SK-N-SH (cell line): ENCODE measurements around the gene PSENEN.

ENCODE experiments used
- CHD2 ChIP-seq: fragments of 150-350 bp; IDR thresholded peaks from 2 replicates; pipeline ENCODE4 v1.6.1; 2018; ENCODE audit warnings: low read length; ENCODE audit not compliant: partially characterized antibody
- EP300 ChIP-seq, 2 experiments: IDR thresholded peaks; 2 replicates each; pipeline versions ENCODE4 v1.4.0 to v1.6.1; 2012; ENCODE audit warnings: borderline replicate concordance in 1 of 2, low read depth in 1 of 2, low read length in 1 of 2
- EZH2phosphoT487 ChIP-seq: fragments of 200-600 bp; sonication (generic); IDR thresholded peaks from 2 replicates; pipeline ENCODE4 v1.6.1; 2017; ENCODE audit warnings: low read depth, mixed run types, mild to moderate bottlenecking, antibody characterized with exemption, moderate library complexity, borderline replicate concordance
- MEF2A ChIP-seq: IDR thresholded peaks from 2 replicates; pipeline ENCODE4 v1.4.0; 2012; ENCODE audit warnings: low read depth, borderline replicate concordance
- POLR2AphosphoS5 ChIP-seq: IDR thresholded peaks from 2 replicates; pipeline ENCODE4 v1.6.1; 2012; ENCODE audit warnings: low read depth, low read length
- RAD21 ChIP-seq: IDR thresholded peaks from 2 replicates; pipeline ENCODE4 v1.6.1; 2012; ENCODE audit warnings: mild to moderate bottlenecking, low read length
- RFX5 ChIP-seq: IDR thresholded peaks from 2 replicates; pipeline ENCODE4 v1.6.1; 2012; ENCODE audit warnings: mild to moderate bottlenecking, improper control_type of control experiment, low read length
- TAF1 ChIP-seq: IDR thresholded peaks from 2 replicates; pipeline ENCODE4 v1.6.1; 2012; ENCODE audit warnings: low read depth, mild to moderate bottlenecking, low read length, moderate library complexity, borderline replicate concordance
- TF ChIP-seq, protein P1 (sequence below): fragments of 200-600 bp; sonication (generic); IDR thresholded peaks from 2 replicates; pipeline ENCODE4 v1.6.1; 2017; ENCODE audit warnings: antibody characterized with exemption, mild to moderate bottlenecking, moderate library complexity
- TF ChIP-seq, protein P2 (sequence below): IDR thresholded peaks from 2 replicates; pipeline ENCODE4 v1.6.1; 2012; ENCODE audit warnings: mild to moderate bottlenecking, low read depth, low read length, moderate library complexity

DNA sequence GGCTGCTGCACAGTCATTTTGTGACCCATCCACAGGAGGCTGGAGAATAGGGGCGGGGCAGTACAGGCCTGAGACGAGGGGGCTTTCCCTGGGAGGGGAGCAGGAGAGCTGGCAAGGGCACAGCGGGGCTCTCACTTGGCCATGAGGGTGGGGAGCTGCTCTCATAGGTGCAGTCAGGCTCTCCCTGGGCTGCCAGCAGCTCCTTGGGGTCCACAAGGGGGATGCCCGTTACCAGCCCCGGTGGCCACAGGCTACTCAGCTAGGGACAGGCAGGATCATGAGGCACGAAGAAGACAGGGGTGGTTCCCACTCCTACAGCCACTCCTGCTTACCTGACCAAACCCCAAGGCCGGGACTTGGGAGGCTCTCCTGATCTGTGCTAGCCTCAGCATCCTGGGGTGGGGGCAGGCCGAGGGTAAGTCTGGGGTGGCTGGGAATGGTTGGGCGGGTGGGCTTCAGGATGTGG is 46.4 kb downstream of the PSENEN start:
- TF ChIP-seq MEF2A (no peak), EP300 (IDR thresholded peaks at IDR 0.05; ENCODE audit: borderline replicate concordance in 1 of 2, low read depth in 1 of 2, low read length in 1 of 2) (no peak), RAD21 (no peak), CHD2 (no peak), TAF1 (no peak), POLR2AphosphoS5 (no peak), RFX5 (no peak), EZH2phosphoT487 (no peak)
- TF ChIP-seq, protein P1, sequence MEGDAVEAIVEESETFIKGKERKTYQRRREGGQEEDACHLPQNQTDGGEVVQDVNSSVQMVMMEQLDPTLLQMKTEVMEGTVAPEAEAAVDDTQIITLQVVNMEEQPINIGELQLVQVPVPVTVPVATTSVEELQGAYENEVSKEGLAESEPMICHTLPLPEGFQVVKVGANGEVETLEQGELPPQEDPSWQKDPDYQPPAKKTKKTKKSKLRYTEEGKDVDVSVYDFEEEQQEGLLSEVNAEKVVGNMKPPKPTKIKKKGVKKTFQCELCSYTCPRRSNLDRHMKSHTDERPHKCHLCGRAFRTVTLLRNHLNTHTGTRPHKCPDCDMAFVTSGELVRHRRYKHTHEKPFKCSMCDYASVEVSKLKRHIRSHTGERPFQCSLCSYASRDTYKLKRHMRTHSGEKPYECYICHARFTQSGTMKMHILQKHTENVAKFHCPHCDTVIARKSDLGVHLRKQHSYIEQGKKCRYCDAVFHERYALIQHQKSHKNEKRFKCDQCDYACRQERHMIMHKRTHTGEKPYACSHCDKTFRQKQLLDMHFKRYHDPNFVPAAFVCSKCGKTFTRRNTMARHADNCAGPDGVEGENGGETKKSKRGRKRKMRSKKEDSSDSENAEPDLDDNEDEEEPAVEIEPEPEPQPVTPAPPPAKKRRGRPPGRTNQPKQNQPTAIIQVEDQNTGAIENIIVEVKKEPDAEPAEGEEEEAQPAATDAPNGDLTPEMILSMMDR: no peak
- TF ChIP-seq, protein P2, sequence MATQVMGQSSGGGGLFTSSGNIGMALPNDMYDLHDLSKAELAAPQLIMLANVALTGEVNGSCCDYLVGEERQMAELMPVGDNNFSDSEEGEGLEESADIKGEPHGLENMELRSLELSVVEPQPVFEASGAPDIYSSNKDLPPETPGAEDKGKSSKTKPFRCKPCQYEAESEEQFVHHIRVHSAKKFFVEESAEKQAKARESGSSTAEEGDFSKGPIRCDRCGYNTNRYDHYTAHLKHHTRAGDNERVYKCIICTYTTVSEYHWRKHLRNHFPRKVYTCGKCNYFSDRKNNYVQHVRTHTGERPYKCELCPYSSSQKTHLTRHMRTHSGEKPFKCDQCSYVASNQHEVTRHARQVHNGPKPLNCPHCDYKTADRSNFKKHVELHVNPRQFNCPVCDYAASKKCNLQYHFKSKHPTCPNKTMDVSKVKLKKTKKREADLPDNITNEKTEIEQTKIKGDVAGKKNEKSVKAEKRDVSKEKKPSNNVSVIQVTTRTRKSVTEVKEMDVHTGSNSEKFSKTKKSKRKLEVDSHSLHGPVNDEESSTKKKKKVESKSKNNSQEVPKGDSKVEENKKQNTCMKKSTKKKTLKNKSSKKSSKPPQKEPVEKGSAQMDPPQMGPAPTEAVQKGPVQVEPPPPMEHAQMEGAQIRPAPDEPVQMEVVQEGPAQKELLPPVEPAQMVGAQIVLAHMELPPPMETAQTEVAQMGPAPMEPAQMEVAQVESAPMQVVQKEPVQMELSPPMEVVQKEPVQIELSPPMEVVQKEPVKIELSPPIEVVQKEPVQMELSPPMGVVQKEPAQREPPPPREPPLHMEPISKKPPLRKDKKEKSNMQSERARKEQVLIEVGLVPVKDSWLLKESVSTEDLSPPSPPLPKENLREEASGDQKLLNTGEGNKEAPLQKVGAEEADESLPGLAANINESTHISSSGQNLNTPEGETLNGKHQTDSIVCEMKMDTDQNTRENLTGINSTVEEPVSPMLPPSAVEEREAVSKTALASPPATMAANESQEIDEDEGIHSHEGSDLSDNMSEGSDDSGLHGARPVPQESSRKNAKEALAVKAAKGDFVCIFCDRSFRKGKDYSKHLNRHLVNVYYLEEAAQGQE: no peak
